CD8-positive, alpha-beta memory T cell (primary cell): ENCODE results near the gene COG8. TPM values are rescaled to one million over a fixed set of nuclear protein-coding genes. Genes with fewer than 3 reads are reported as not detected.
"Not testable (repeated sequence)": the region's sequence is repeated elsewhere in the genome, so short reads cannot be mapped to it uniquely, and the experiment has no call there.

Experiments used
- CTCF ChIA-PET: fragments of 350-600 bp; sonication (Branson Sonifier 250); formaldehyde crosslinking; loops from one replicate; lab custom pipeline; 2021; ENCODE audit warnings: antibody characterized with exemption; lab: Charles Lee
- POLR2A ChIA-PET: fragments of 350-600 bp; sonication (Branson Sonifier 250); formaldehyde crosslinking; loops from one replicate; lab custom pipeline; 2021; ENCODE audit warnings: antibody characterized with exemption; lab: Charles Lee
- DNase-seq, 5 donors: peaks; one replicate each; pipeline versions ENCODE4 v3.0.0 to v3.0.0-alpha.2; 2020 to 2022; ENCODE audit warnings: mixed read lengths in 1 of 5
- H3K27ac ChIP-seq: one replicate; pipeline ENCODE4 v1.7.0; 2013; ENCODE audit warnings: low read depth, mild to moderate bottlenecking, low read length, moderate library complexity
- H3K27me3 ChIP-seq: 2 replicates; pipeline ENCODE4 v1.7.0; 2013; ENCODE audit warnings: low read length, mild to moderate bottlenecking; ENCODE audit not compliant: insufficient read depth, poor library complexity, severe bottlenecking
- H3K36me3 ChIP-seq: 2 replicates; pipeline ENCODE4 v1.7.0; 2013; ENCODE audit warnings: mild to moderate bottlenecking, low read length, moderate library complexity; ENCODE audit not compliant: insufficient read depth
- H3K4me1 ChIP-seq: 2 replicates; pipeline ENCODE4 v1.7.0; 2013; ENCODE audit warnings: mild to moderate bottlenecking, low read length, moderate library complexity; ENCODE audit not compliant: insufficient read depth
- H3K4me3 ChIP-seq: 2 replicates; pipeline ENCODE4 v1.7.0; 2013; ENCODE audit warnings: mild to moderate bottlenecking, low read length
- H3K9me3 ChIP-seq: 2 replicates; pipeline ENCODE4 v1.7.0; 2013; ENCODE audit warnings: mild to moderate bottlenecking, low read length
- H3K27ac Mint-ChIP-seq, 8 donors: one replicate each; pipeline ENCODE4 v1.8.0; 2020 to 2021; ENCODE audit warnings: mixed read lengths in 8 of 8, mild to moderate bottlenecking in 6 of 8, inconsistent platforms in 3 of 8, moderate library complexity in 3 of 8
- H3K27me3 Mint-ChIP-seq, 2 donors: one replicate each; pipeline ENCODE4 v1.8.0; 2020 to 2021; ENCODE audit warnings: mixed read lengths in 2 of 2, mild to moderate bottlenecking in 1 of 2, moderate library complexity in 1 of 2
- H3K36me3 Mint-ChIP-seq, 3 donors: one replicate each; pipeline ENCODE4 v1.8.0; 2020 to 2021; ENCODE audit warnings: mixed read lengths in 3 of 3, inconsistent platforms in 1 of 3, mild to moderate bottlenecking in 1 of 3
- H3K4me1 Mint-ChIP-seq, 3 donors: one replicate each; pipeline ENCODE4 v1.8.0; 2020 to 2021; ENCODE audit warnings: mixed read lengths in 3 of 3, inconsistent platforms in 1 of 3, mild to moderate bottlenecking in 1 of 3
- H3K4me3 Mint-ChIP-seq, 7 donors: one replicate each; pipeline ENCODE4 v1.8.0; 2020 to 2021; ENCODE audit warnings: mixed read lengths in 7 of 7, mild to moderate bottlenecking in 6 of 7, moderate library complexity in 4 of 7, inconsistent platforms in 2 of 7
- H3K9me3 Mint-ChIP-seq, 5 donors: one replicate each; pipeline ENCODE4 v1.8.0; 2020 to 2022; ENCODE audit warnings: mixed read lengths in 5 of 5, mild to moderate bottlenecking in 3 of 5, moderate library complexity in 2 of 5, inconsistent platforms in 1 of 5
- polyA plus RNA-seq: library from polyadenylated mRNA; unstranded; fragments of 300-500 nt; fragmentation: Illumina TruSeq; gene quantifications from one replicate; pipeline ENCODE4 v1.2.3, GENCODE V29; 2021
- total RNA-seq, 2 experiments: library from RNA; stranded (reverse); gene quantifications; one replicate each; pipeline ENCODE4 v1.2.3, GENCODE V29; 2021

Gene COG8
- total and polyA plus RNA-seq, 3 experiments from 2014 or later = 38.1 to 42.3 (median 40.0) TPM

DNA sequence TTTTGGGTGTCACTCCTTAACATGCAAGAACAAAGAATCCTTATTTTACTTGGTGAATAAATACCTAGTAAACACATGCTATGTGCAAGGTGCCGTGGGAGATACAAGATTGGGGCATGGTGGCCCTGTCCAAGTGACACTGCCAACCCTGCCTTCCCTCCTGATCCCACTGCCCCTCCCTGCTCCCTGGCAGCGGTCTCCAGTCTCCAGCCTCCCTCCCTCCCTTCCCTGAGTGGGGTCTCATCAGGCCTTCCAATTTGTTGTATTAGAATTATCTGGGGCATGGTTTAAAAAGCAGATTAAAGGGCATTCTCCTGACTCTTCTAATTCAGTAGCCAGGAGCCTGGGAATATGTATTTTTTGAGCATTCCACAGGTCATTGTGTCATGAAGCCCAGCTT, 24.7 kb upstream of the COG8 start:
- Histone ChIP-seq H3K9me3 (no peaks in the 10 kb centered on the region), H3K4me3 (no peak overlapping the region), H3K27me3 (no peaks in the 10 kb centered on the region), H3K36me3 (peaks cover 36% of the 10 kb centered on the region), H3K4me1 (no peaks in the 10 kb centered on the region), H3K27ac (no peak overlapping the region)
- Mint-ChIP-seq H3K36me3 (peaks cover 3 to 81% (median 11%) of the 10 kb centered on the region in 3 donors), H3K9me3 (no peaks in the 10 kb centered on the region), H3K4me1 (peaks cover 8 to 13% (median 13%) of the 10 kb centered on the region in 3 donors), H3K27me3 (no peaks in the 10 kb centered on the region), H3K4me3 (no peak overlapping the region), H3K27ac (peak overlapping the region in 1 of 8 donors; percentile 22)
- CTCF ChIA-PET = no interaction called here
- no peak for DNase-seq
- POLR2A ChIA-PET = no interaction called here

DNA sequence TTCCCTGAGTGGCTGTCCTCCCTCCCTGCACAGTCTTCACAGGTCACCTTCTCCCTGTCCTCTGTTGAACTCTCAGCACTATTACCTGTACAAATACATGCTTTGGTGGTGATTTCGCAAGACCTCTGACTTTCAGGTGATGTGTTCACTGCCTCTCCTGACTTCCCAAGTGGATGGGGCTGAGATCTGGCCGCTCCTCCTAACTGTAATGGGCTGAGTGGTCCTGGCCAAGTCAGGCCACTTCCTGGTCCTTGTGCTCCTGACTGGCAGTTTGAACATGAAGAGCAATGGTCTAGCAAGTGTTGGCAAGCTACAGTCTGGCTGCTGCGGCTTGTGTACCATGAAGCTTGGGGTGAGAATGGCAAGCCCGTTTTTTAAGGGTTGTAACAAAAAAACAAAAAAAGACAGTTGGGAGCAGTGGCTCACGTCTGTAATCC, 23.9 kb upstream of the COG8 start:
- ChIA-PET POLR2A (no interaction called here), CTCF (no interaction called here)
- DNase-seq = no peak
- H3K27ac ChIP-seq = no peak overlapping the region
- no peaks in the 10 kb centered on the region for H3K4me1 ChIP-seq
- peaks cover 8 to 13% (median 13%) of the 10 kb centered on the region in 3 donors for H3K4me1 Mint-ChIP-seq
- H3K36me3 ChIP-seq = peaks cover 34% of the 10 kb centered on the region
- peak overlapping the region in 3 of 8 donors; percentile 11 to 68 (median 66) for H3K27ac Mint-ChIP-seq
- no peaks in the 10 kb centered on the region for H3K27me3 Mint-ChIP-seq
- H3K27me3 ChIP-seq = no peaks in the 10 kb centered on the region
- peaks cover 3 to 74% (median 11%) of the 10 kb centered on the region in 3 donors for H3K36me3 Mint-ChIP-seq
- no peak overlapping the region for H3K4me3 Mint-ChIP-seq
- no peaks in the 10 kb centered on the region for H3K9me3 ChIP-seq
- no peaks in the 10 kb centered on the region for H3K9me3 Mint-ChIP-seq
- H3K4me3 ChIP-seq = no peak overlapping the region

DNA sequence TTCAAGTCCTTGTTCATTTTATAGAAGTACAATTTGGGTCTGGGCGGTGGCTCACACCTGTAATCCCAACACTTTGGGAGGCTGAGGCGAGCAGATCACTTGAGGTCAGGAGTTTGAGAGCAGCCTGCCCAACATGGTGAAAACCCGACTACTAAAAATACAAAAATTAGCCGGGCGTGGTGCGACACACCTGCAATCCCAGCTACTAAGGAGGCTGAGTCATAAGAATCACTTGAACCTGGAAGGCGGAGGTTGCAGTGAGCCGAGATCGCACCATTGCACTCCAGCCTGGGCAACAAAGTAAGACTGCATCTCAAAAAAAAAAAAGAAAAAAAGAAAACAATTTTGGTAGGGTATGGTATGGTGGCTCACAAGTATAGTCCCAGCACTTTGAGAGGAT, 20.7 kb upstream of the COG8 start:
- CTCF ChIA-PET, H3K4me3 Mint-ChIP-seq, H3K9me3 ChIP-seq, H3K27me3 ChIP-seq, H3K9me3 Mint-ChIP-seq, POLR2A ChIA-PET, H3K4me1 ChIP-seq, H3K27me3 Mint-ChIP-seq, DNase-seq, H3K4me3 ChIP-seq, H3K27ac ChIP-seq: not testable (repeated sequence)
- Mint-ChIP-seq H3K36me3 (peaks cover 0 to 67% (median 11%) of the 10 kb centered on the region in 3 donors), H3K27ac (peak overlapping the region in 1 of 8 donors; percentile 47), H3K4me1 (peaks cover 6 to 11% (median 8%) of the 10 kb centered on the region in 3 donors)
- H3K36me3 ChIP-seq = peaks cover 23% of the 10 kb centered on the region

DNA sequence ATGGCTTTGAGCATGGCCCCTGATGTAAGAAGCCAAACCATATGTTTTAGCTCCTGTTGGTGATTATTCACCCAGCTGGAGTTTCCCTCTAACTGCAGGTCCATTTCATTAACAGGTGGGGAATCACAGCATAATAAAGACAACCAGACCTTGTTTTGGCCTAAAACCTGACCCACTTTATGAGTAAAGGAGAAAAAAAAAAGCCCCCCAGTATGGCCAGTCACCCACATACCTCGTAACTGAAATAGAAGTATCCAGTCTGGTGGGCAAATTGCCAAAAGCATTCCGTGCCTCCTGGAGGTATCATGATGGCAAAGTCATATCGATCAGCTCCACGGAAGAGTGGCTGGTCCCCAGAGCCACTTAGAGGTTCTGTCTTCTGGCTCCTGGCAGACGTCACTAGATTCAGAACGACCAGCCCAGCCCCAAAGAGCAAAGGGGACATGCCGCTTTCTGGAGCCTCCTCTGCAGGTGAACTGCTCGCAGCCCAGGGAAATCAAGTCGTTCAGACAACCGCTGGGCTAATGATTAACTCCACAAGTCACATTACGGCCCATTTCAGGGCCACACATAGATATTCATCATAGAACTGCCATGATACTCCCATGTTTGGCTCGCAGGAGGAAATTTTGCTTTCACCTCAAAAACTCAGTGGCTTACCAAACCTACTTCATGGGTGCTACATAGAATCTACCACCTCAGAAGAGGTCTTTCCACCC, 12.1 kb upstream of the COG8 start, which contains the start of gene TMED6:
Gene TMED6 (minus strand): TSS at position 478 of the 719 bp plus-strand sequence. CDS start 33 bp downstream, at position 445.
- Histone ChIP-seq H3K36me3 (peaks cover 9% of the 10 kb centered on the region), H3K4me3 (no peak within 1 kb of the TSS), H3K9me3 (no peaks in the 10 kb centered on the region), H3K4me1 (no peaks in the 10 kb centered on the region), H3K27me3 (no peaks in the 10 kb centered on the region), H3K27ac (no peak within 1 kb of the TSS)
- peaks cover 0 to 5% (median 4%) of the 10 kb centered on the region in 3 donors for H3K4me1 Mint-ChIP-seq
- H3K4me3 Mint-ChIP-seq = no peak within 1 kb of the TSS
- H3K27ac Mint-ChIP-seq = peak within 1 kb of the TSS in 3 of 8 donors; percentile 47 to 70 (median 64)
- H3K36me3 Mint-ChIP-seq = peaks cover 0 to 56% (median 15%) of the 10 kb centered on the region in 3 donors
- ChIA-PET CTCF (no interaction called here), POLR2A (no interaction called here)
- no peaks in the 10 kb centered on the region for H3K27me3 Mint-ChIP-seq
- H3K9me3 Mint-ChIP-seq = no peaks in the 10 kb centered on the region
- no peak for DNase-seq

DNA sequence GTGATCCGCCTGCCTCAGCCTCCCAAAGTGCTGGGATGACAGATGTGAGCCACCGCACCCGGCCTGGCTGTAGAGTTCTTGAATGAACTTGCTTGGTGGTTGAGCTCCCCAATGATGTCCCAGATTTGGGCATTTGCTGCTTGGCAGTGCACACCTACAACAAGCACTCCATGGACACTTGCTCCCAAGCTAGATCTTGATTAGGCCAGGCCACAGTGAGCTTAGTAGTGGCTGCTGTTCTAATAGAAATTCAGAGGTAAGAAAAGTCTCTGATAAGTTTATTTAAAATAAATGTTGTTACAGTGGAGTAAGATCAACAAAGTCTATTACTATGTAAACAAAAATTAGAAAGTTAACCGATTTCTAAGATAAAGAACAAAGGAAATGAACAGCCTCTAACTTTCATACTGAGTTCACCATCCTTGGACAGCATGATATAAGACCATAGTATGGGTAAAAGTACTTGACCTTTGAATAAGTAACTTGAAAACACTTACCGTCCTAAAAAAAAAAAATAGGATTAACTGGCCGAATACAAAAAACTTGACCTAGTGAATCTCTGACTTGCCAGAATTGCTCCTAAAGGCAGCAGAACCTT, 11.3 kb upstream of the COG8 start:
- Mint-ChIP-seq H3K27me3 (no peaks in the 10 kb centered on the region), H3K9me3 (no peaks in the 10 kb centered on the region), H3K36me3 (peaks cover 0 to 49% (median 14%) of the 10 kb centered on the region in 3 donors), H3K27ac (peak overlapping the region in 3 of 8 donors; percentile 1 to 47 (median 17)), H3K4me3 (no peak overlapping the region), H3K4me1 (peaks cover 6 to 12% (median 8%) of the 10 kb centered on the region in 3 donors)
- ChIA-PET POLR2A (no interaction called here), CTCF (no interaction called here)
- Histone ChIP-seq H3K36me3 (peaks cover 2% of the 10 kb centered on the region), H3K4me1 (no peaks in the 10 kb centered on the region), H3K4me3 (no peak overlapping the region), H3K27me3 (no peaks in the 10 kb centered on the region), H3K27ac (no peak overlapping the region), H3K9me3 (no peaks in the 10 kb centered on the region)
- DNase-seq = no peak

DNA sequence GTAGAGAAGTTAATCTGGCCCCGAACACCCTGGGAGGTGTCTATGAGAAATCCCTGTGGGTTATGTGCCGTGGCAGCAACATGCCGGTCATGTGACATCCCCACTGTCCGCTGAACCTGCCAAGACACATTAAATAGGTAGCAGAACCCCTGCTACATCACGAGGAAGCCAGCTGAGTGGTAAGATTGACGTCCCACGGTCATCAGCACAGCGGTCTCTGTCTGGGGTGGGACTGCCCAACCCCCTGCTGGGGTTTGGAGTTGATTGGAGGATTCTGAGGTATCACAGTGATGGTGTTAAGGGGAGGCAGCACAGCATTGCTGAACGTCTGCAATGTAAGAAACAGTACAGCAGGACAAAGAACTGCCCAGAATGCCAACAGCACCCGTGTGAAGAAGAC, 10.2 kb upstream of the COG8 start:
- POLR2A ChIA-PET = no interaction called here
- peak overlapping the region in 2 of 8 donors; percentile 47 to 60 for H3K27ac Mint-ChIP-seq
- H3K27me3 Mint-ChIP-seq = no peaks in the 10 kb centered on the region
- Histone ChIP-seq H3K4me1 (no peaks in the 10 kb centered on the region), H3K27ac (no peak overlapping the region), H3K9me3 (no peaks in the 10 kb centered on the region), H3K4me3 (no peak overlapping the region), H3K36me3 (no peaks in the 10 kb centered on the region), H3K27me3 (no peaks in the 10 kb centered on the region)
- H3K36me3 Mint-ChIP-seq = peaks cover 0 to 43% (median 11%) of the 10 kb centered on the region in 3 donors
- H3K4me1 Mint-ChIP-seq = peaks cover 6 to 17% (median 10%) of the 10 kb centered on the region in 3 donors
- no peaks in the 10 kb centered on the region for H3K9me3 Mint-ChIP-seq
- DNase-seq = no peak
- CTCF ChIA-PET = no interaction called here
- no peak overlapping the region for H3K4me3 Mint-ChIP-seq

DNA sequence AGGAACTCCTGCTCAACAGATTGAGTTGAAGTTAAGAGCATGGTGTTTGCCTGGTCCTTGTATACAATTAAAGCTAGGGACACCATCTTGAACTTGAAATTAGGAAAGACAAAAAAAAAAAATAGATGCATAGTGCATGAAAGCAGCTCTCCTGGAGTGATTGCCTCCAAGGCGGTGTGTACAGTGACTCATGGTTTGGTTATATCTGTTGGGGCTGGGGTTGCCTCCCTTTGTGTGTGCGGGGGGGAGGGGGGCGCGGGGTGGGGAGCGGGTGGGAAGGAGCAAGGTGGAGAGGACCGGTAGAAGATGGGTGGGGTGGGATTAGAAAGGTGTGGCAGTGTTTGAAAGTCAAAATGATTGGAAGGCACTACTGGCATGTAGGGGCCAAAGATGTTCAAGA, 8.9 kb upstream of the COG8 start:
- H3K27me3 Mint-ChIP-seq = no peaks in the 10 kb centered on the region
- H3K36me3 ChIP-seq = peaks cover 5% of the 10 kb centered on the region
- POLR2A ChIA-PET = no interaction called here

DNA sequence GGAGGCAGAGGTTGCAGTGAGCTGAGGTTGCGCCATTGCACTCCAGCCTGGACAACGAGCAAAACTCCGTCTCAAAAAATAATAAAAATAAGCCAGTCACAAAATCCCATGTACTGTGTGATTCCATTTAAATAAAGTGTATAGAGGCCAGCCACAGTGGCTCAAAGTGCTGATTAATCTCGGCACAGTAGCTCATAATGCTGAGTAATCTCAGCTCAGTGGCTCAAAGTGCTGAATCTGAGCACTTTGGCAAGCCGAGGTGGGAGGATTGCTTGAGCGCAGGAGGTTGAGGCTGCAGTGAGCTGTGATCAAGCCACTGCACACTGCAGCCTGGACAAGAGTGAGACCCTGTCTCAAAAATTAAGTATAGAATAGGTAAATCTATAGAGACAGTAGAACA, 7.3 kb upstream of the COG8 start:
- ChIA-PET POLR2A (interaction anchor here (0.6 kb wide), 1 partner anchor 958 kb away, joined by 5 read pairs; no protein-coding TSS in a partner anchor), CTCF (no interaction called here)
- Histone ChIP-seq H3K4me1 (no peaks in the 10 kb centered on the region), H3K27me3 (no peaks in the 10 kb centered on the region), H3K27ac (no peak overlapping the region), H3K9me3 (no peaks in the 10 kb centered on the region), H3K36me3 (peaks cover 12% of the 10 kb centered on the region), H3K4me3 (no peak overlapping the region)
- no peaks in the 10 kb centered on the region for H3K27me3 Mint-ChIP-seq
- no peak for DNase-seq
- H3K4me3 Mint-ChIP-seq = no peak overlapping the region
- no peaks in the 10 kb centered on the region for H3K9me3 Mint-ChIP-seq
- H3K36me3 Mint-ChIP-seq = peaks cover 0 to 47% (median 4%) of the 10 kb centered on the region in 3 donors
- peak overlapping the region in 2 of 8 donors; percentile 33 to 75 for H3K27ac Mint-ChIP-seq
- H3K4me1 Mint-ChIP-seq = peaks cover 14 to 18% (median 14%) of the 10 kb centered on the region in 3 donors

More for the DNA sequence above, 8.9 kb upstream of the COG8 start:
- Histone ChIP-seq H3K27me3 (no peaks in the 10 kb centered on the region), H3K27ac (no peak overlapping the region), H3K4me3 (no peak overlapping the region), H3K4me1 (no peaks in the 10 kb centered on the region), H3K9me3 (no peaks in the 10 kb centered on the region)
- H3K27ac Mint-ChIP-seq = no peak overlapping the region
- no peaks in the 10 kb centered on the region for H3K9me3 Mint-ChIP-seq
- no peak overlapping the region for H3K4me3 Mint-ChIP-seq
- H3K4me1 Mint-ChIP-seq = peaks cover 9 to 17% (median 10%) of the 10 kb centered on the region in 3 donors
- CTCF ChIA-PET = no interaction called here
- DNase-seq = no peak
- peaks cover 0 to 47% (median 9%) of the 10 kb centered on the region in 3 donors for H3K36me3 Mint-ChIP-seq
